ENCODE results near the gene PRPF19.

Gene PRPF19

GRCh38 chr11:60845338-60845737, 61.0 kb downstream of the PRPF19 start:
- no peak for DNase-seq (ENCODE audit: low read depth in 2 of 2, low spot score in 1 of 2)

- no peak for DNase-seq (ENCODE audit: low read depth in 2 of 2, low spot score in 1 of 2)
Observed at GRCh38 chr11:60844870-60845221, 61.5 kb downstream of the PRPF19 start.

- DNase-seq (ENCODE audit: low read depth in 2 of 2, low spot score in 1 of 2), result no peak
Observed at GRCh38 chr11:60844045-60844869, 62.1 kb downstream of the PRPF19 start.

DNA sequence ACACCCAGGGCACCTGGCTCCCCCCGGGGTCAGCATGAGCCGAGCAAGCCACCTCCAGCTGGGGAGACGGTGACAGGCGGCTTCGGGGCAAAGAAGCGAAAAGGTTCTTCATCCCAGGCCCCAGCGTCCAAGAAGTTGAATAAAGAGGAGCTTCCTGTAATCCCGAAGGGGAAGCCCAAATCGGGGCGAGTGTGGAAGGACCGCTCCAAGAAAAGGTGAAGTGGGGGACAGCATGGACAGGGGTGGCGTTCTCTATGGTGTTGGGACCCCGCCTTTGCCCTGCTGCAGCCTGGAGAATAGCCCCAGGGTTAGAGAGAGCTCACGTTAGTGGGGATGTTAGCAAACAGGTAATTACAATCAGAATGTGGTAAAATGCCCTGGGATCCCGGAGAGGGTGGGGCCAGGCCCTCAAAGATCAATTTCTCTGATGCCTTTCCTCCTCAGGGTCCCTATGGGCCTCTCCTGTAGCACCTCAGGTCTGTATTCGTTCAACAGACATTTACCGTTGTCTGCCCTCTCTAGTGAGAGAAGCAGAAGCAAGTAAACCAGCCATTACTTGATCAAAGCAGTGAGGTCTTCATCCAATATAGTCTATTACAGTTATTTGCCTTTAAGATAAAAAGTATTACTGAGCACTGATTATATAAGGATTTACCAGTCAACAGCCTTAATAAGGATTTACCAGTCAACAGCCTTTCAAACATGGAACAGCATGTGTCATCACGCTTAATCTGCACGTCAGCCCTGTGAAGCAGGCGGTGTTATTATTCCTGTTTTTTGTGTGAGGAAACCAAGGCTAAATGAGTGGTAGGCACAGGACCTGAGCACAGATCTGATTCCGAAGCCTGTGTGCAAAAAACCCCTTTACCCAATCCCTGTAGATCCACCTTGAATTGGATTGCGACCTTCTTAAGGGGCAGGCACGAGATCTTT, 63.5 kb downstream of the PRPF19 start:
- no peak for DNase-seq (ENCODE audit: low read depth in 2 of 2, low spot score in 1 of 2)

DNA sequence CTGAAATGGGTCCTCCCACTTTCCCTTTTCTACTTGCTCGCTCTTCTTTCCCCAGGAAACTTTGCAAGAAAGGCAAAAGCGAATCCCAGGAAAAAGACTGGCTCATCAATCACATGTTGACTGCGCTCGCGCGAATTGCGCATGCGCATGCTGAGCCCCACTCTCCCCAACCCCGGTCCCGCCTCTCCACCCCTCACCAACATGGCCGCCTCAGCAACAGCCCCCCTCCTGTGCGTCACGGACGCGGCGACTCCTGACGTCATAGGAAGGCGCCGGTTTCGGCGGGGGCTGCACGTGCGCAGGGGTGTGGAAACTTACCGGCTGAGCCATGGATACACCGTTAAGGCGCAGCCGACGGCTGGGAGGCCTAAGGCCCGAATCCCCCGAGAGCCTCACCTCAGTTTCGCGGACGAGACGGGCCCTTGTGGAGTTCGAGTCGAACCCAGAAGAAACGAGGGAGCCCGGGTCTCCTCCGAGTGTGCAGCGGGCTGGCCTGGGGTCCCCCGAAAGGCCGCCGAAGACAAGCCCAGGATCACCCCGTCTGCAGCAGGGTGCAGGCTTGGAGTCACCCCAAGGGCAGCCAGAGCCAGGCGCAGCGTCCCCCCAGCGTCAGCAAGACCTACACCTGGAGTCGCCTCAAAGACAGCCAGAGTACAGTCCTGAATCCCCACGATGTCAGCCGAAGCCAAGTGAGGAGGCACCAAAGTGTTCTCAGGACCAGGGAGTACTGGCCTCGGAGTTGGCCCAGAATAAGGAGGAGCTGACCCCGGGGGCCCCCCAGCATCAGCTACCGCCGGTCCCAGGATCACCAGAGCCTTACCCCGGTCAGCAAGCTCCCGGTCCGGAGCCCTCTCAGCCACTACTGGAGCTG, 64.4 kb downstream of the PRPF19 start, which contains the start of gene CCDC86:
CCDC86 (plus strand) TSS at position 317 of the 871 bp plus-strand sequence; CDS start at position 329, 12 bp downstream.
- DNase-seq (ENCODE audit: low read depth in 2 of 2, low spot score in 1 of 2), result peak; percentile 97 to 99
